HG02759 (cell line): ENCODE measurements around the gene CDHR3.

Experiments used
- ATAC-seq: cut with Tn5 transposase; IDR thresholded peaks from one replicate; pipeline ENCODE4 v1.9.1; 2021; ENCODE audit warnings: mild to moderate bottlenecking, moderate library complexity; ENCODE audit not compliant: unreplicated experiment

Gene CDHR3

DNA sequence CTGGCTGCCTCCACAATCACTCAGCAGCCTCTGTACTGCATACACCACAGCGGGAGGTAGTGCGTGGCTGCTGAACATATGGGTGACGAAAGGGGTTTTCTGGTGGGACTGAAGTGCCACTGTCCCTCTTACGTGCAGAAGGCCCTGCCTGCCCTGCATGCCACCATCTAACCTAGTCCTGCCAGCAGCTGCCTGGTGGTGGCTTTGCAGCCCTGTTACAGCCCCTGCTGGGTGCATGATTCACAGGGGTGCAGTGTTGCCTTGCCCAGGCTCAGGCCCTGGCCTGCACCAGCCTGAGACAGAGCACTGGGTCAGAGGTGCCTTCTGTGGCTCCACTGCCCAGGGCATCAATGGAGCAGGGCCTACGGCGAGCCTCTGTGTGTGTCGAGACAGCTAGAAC, 98.9 kb downstream of the CDHR3 start:
- no peak for ATAC-seq

- no peak for ATAC-seq
Observed at GRCh38 chr7:106062521-106062931, 99.5 kb downstream of the CDHR3 start.

DNA sequence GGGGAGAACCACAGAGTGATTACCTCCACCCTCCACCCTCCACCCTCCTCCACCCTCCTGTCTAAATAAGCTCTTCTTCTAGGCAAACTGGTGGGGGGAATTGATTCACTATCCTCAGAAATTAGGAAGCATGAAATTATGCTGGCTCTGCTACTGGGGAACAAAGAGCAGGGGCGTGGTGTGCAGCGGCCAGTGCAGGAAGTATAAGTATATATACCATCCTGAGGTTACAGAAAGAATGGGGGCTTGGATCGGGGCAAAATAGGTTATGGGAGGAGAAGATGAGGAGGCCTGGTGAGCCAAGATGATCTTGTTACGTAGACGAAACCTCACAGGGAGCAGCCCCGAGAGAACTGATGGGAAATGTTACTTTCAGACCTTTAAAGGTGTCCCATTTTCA, 100.0 kb downstream of the CDHR3 start:
- ATAC-seq: no peak

DNA sequence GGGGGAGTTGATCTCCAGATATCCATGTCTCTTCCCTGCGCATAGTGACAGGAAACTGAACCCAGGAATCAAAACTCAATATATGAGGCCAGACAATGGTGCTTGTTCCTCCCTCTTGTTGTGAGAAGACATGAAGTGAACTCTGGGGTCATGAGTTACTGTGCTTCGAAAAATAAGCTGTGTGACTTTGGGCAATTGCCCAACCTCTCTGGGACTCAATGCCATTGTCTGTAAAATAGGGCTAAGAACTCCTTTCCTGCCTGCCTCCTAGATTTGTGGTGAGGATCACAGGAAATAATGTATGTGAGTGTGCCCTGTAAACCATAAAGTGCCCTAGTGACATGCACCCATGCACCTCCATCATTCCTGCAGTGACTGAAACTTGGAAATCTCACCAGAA, 100.6 kb downstream of the CDHR3 start:
- ATAC-seq: no peak

DNA sequence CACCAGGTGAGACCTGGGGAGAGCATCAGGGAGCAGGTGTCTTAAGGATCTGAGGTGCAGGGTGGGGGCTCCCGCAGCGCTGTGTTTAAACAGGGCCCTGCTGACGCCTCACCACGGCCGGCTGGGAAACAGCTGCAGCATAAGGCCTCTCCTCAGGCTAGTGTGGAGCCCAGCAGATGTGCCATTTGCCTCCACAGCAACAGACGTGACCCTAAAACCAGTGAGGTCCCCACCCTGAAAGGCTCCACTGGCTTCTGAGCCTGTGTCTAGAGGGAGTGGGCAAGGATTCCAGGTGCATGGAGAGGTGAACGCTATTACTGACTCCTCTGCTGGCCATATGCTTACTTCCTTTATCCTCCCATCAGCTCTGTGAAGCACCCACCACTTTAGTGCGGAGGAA, 101.3 kb downstream of the CDHR3 start:
- no peak for ATAC-seq

- ATAC-seq: no peak
Observed at GRCh38 chr7:106064771-106065574, 101.9 kb downstream of the CDHR3 start.

DNA sequence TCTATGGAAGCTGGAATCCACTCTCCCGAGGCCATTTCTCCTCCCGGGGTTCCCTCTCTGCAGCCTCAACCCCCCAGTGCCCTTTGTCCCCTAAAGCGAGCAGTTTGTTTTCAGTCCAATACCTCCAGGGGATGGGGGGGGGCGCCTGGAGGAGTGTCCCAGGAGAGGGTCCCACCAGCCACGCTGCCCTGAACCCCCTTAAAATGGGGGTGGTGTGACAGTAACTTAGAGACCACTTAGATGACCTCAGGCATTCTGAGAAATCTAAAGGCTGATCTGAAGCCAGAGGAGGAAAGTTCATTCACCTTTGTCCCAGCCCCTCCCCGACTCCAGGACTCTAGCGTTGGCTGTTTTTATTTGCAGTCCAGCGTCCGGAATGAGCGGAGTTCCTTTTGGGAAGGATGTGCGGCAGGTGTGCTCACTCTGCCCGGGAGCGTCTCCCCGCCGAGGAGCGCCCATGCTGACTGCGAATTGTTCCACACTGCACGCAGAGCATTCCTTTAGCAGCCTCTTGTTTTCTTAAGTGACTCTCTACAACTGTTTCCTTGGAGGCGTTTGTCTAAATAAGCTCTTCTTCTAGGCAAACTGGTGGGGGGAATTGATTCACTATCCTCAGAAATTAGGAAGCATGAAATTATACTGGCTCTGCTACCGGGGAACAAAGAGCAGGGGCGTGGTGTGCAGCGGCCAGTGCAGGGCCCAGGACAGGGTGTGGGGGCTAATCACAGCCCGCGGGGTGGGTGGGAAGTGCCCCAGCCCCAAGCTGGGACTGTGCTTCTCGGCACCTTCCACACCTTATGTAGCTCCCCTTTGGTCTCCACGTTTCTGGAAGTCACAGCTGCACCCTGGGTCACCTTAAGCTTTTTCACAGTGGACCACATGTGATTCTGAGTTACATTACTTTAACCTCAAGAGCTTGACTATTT, 102.8 kb downstream of the CDHR3 start:
- no peak for ATAC-seq

GRCh38 chr7:106067678-106068077, 104.6 kb downstream of the CDHR3 start:
- ATAC-seq: no peak

GRCh38 chr7:106068538-106068961, 105.5 kb downstream of the CDHR3 start:
- ATAC-seq: no peak

- no peak for ATAC-seq
Observed at GRCh38 chr7:106068986-106069385, 105.9 kb downstream of the CDHR3 start.

GRCh38 chr7:106069471-106070200, 106.6 kb downstream of the CDHR3 start:
- no peak for ATAC-seq

DNA sequence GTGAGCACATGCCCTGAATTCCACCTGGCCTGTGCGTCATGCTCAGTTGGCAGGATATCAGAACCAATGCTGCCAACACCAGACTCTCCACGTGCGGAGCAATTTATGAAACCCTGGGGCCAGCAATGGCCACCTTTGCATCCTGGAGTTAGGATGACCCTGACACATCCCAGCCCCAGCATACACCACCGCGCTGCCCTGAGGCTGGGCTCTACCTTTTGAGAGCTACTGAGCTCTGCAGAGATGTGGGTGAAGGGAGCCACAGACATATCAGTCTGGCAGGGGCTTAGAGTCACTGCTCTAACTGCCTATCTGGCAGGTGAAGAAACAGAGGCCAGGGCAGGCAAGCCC, 107.1 kb downstream of the CDHR3 start:
- no peak for ATAC-seq

- no peak for ATAC-seq
Observed at GRCh38 chr7:106070567-106071254, 107.6 kb downstream of the CDHR3 start.

- ATAC-seq: peak; percentile 93
Observed at GRCh38 chr7:106071356-106071998, 108.4 kb downstream of the CDHR3 start.

GRCh38 chr7:106071999-106072714, 109.1 kb downstream of the CDHR3 start:
- no peak for ATAC-seq

- no peak for ATAC-seq
Observed at GRCh38 chr7:106072715-106073091, 109.6 kb downstream of the CDHR3 start.

GRCh38 chr7:106073701-106074100, 110.6 kb downstream of the CDHR3 start:
- no peak for ATAC-seq

DNA sequence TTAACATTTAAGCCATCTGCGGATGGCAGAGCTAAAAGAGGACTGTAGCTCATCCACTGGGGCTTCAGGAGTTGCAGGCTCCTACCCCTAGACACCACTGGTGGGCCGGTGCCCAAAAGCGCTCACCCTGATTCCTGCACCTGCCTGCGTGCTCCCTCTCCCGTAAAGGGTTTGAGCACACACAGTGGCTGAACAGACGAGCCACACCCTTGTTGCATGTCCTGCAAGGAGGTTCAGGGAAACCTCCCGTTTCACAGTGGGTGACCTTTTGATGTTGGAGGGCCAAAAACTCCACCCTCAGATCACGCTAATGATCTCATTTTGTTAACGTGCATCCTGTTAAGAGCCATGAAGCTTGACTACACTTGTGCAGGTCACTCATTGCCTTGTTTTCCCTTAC, 111.2 kb downstream of the CDHR3 start:
- peak; percentile 20 for ATAC-seq

- no peak for ATAC-seq
Observed at GRCh38 chr7:106075937-106076336, 112.9 kb downstream of the CDHR3 start.

GRCh38 chr7:106076537-106076936, 113.5 kb downstream of the CDHR3 start:
- no peak for ATAC-seq
